ENCODE results near the gene GPD1L.

Gene GPD1L

DNA sequence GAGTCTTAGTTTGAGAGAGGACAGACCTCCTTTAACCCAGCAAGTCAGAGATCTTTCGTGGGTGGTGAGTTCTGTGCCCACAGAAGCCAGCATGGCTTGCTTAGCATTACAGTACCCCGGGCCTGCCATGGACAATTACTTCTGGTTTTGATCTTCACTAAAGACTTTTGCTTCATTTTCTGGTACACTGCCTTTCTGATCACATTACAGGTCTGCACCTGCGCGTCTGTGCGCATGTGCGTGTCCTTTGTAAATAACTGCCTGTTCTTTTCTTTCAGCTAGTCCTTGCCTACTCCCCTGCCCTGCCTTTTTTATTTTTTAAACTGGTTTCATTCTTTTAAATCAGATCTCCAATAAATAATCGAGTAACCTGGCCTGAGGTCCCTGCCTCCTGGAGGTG, 74.9 kb downstream of the GPD1L start:
- TF ChIP-seq, protein P1, sequence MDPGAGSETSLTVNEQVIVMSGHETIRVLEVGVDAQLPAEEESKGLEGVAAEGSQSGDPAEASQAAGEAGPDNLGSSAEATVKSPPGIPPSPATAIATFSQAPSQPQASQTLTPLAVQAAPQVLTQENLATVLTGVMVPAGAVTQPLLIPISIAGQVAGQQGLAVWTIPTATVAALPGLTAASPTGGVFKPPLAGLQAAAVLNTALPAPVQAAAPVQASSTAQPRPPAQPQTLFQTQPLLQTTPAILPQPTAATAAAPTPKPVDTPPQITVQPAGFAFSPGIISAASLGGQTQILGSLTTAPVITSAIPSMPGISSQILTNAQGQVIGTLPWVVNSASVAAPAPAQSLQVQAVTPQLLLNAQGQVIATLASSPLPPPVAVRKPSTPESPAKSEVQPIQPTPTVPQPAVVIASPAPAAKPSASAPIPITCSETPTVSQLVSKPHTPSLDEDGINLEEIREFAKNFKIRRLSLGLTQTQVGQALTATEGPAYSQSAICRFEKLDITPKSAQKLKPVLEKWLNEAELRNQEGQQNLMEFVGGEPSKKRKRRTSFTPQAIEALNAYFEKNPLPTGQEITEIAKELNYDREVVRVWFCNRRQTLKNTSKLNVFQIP (CRISPR knock-in tag; IDR thresholded peaks at IDR 0.05; ENCODE audit: borderline replicate concordance, low read depth) = no peak
- no peak for TF ChIP-seq CSDC2 (CRISPR knock-in tag; IDR thresholded peaks at IDR 0.05)
- TF ChIP-seq OSR1 (CRISPR knock-in tag; IDR thresholded peaks at IDR 0.05) = no peak
- no peak for TF ChIP-seq GLIS3 (CRISPR knock-in tag; IDR thresholded peaks at IDR 0.05)
- no peak for TF ChIP-seq ZNF70 (CRISPR knock-in tag; IDR thresholded peaks at IDR 0.05)
- TF ChIP-seq BACH2 (CRISPR knock-in tag; IDR thresholded peaks at IDR 0.05; ENCODE audit: borderline replicate concordance) = no peak
- no peak for TF ChIP-seq ZNF565 (CRISPR knock-in tag; conservative IDR thresholded peaks at IDR 0.05; ENCODE audit: low read depth)
- TF ChIP-seq ZNF8 (CRISPR knock-in tag; IDR thresholded peaks at IDR 0.05) = no peak
- TF ChIP-seq, protein P2, sequence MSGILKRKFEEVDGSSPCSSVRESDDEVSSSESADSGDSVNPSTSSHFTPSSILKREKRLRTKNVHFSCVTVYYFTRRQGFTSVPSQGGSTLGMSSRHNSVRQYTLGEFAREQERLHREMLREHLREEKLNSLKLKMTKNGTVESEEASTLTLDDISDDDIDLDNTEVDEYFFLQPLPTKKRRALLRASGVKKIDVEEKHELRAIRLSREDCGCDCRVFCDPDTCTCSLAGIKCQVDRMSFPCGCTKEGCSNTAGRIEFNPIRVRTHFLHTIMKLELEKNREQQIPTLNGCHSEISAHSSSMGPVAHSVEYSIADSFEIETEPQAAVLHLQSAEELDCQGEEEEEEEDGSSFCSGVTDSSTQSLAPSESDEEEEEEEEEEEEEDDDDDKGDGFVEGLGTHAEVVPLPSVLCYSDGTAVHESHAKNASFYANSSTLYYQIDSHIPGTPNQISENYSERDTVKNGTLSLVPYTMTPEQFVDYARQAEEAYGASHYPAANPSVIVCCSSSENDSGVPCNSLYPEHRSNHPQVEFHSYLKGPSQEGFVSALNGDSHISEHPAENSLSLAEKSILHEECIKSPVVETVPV (CRISPR knock-in tag; IDR thresholded peaks at IDR 0.05) = no peak
- TF ChIP-seq PPARA (CRISPR knock-in tag; IDR thresholded peaks at IDR 0.05; ENCODE audit: borderline replicate concordance) = no peak
- no peak for TF ChIP-seq TOX (CRISPR knock-in tag; IDR thresholded peaks at IDR 0.05; ENCODE audit: borderline replicate concordance)
- TF ChIP-seq, protein P3, sequence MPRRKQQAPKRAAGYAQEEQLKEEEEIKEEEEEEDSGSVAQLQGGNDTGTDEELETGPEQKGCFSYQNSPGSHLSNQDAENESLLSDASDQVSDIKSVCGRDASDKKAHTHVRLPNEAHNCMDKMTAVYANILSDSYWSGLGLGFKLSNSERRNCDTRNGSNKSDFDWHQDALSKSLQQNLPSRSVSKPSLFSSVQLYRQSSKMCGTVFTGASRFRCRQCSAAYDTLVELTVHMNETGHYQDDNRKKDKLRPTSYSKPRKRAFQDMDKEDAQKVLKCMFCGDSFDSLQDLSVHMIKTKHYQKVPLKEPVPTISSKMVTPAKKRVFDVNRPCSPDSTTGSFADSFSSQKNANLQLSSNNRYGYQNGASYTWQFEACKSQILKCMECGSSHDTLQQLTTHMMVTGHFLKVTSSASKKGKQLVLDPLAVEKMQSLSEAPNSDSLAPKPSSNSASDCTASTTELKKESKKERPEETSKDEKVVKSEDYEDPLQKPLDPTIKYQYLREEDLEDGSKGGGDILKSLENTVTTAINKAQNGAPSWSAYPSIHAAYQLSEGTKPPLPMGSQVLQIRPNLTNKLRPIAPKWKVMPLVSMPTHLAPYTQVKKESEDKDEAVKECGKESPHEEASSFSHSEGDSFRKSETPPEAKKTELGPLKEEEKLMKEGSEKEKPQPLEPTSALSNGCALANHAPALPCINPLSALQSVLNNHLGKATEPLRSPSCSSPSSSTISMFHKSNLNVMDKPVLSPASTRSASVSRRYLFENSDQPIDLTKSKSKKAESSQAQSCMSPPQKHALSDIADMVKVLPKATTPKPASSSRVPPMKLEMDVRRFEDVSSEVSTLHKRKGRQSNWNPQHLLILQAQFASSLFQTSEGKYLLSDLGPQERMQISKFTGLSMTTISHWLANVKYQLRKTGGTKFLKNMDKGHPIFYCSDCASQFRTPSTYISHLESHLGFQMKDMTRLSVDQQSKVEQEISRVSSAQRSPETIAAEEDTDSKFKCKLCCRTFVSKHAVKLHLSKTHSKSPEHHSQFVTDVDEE (CRISPR knock-in tag; IDR thresholded peaks at IDR 0.05) = no peak
- TF ChIP-seq, protein P4, sequence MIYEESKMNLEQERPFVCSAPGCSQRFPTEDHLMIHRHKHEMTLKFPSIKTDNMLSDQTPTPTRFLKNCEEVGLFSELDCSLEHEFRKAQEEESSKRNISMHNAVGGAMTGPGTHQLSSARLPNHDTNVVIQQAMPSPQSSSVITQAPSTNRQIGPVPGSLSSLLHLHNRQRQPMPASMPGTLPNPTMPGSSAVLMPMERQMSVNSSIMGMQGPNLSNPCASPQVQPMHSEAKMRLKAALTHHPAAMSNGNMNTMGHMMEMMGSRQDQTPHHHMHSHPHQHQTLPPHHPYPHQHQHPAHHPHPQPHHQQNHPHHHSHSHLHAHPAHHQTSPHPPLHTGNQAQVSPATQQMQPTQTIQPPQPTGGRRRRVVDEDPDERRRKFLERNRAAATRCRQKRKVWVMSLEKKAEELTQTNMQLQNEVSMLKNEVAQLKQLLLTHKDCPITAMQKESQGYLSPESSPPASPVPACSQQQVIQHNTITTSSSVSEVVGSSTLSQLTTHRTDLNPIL (CRISPR knock-in tag; IDR thresholded peaks at IDR 0.05; ENCODE audit: low read depth) = no peak
- TF ChIP-seq RARB (CRISPR knock-in tag; IDR thresholded peaks at IDR 0.05) = no peak
- ATAC-seq = no peak

DNA sequence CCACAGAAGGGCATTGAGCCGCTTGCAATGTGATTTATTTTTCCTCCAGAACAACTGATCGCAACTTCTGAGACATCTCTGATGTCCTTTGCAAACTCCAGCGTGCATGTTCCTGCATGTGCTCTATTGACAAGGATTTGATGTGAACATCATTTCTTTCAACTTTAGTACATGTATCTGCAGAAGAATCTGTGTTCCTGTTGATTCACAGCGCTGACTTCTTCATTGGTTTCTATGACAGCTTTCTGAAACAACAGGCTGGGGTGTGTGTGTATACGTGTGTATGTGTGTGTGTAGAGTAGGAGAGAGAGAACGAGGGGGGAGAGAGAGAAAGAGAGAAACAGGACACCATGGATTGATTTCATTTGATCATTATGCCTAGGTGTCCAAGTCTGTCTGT, 75.4 kb downstream of the GPD1L start:
- TF ChIP-seq ZC3H10 (CRISPR knock-in tag; IDR thresholded peaks at IDR 0.05) = no peak
- TF ChIP-seq TOX (CRISPR knock-in tag; IDR thresholded peaks at IDR 0.05; ENCODE audit: borderline replicate concordance) = no peak
- TF ChIP-seq, protein P3 (CRISPR knock-in tag; IDR thresholded peaks at IDR 0.05) = no peak
- TF ChIP-seq PPARA (CRISPR knock-in tag; IDR thresholded peaks at IDR 0.05; ENCODE audit: borderline replicate concordance) = no peak
- no peak for TF ChIP-seq ZNF70 (CRISPR knock-in tag; IDR thresholded peaks at IDR 0.05)
- TF ChIP-seq, protein P4 (CRISPR knock-in tag; IDR thresholded peaks at IDR 0.05; ENCODE audit: low read depth) = no peak
- TF ChIP-seq, protein P1 (CRISPR knock-in tag; IDR thresholded peaks at IDR 0.05; ENCODE audit: borderline replicate concordance, low read depth) = no peak
- no peak for TF ChIP-seq GLIS3 (CRISPR knock-in tag; IDR thresholded peaks at IDR 0.05)
- TF ChIP-seq ZFP3 (CRISPR knock-in tag; IDR thresholded peaks at IDR 0.05) = no peak
- TF ChIP-seq CSDC2 (CRISPR knock-in tag; IDR thresholded peaks at IDR 0.05) = no peak
- no peak for TF ChIP-seq TCF4 (CRISPR knock-in tag; IDR thresholded peaks at IDR 0.05; ENCODE audit: borderline replicate concordance)
- no peak for TF ChIP-seq OSR1 (CRISPR knock-in tag; IDR thresholded peaks at IDR 0.05)
- TF ChIP-seq ARNTL (CRISPR knock-in tag; IDR thresholded peaks at IDR 0.05; ENCODE audit: borderline replicate concordance, low read depth) = no peak
- TF ChIP-seq, protein P2 (CRISPR knock-in tag; IDR thresholded peaks at IDR 0.05) = no peak
- TF ChIP-seq ESRRG (CRISPR knock-in tag; IDR thresholded peaks at IDR 0.05) = no peak
- TF ChIP-seq, protein P5, sequence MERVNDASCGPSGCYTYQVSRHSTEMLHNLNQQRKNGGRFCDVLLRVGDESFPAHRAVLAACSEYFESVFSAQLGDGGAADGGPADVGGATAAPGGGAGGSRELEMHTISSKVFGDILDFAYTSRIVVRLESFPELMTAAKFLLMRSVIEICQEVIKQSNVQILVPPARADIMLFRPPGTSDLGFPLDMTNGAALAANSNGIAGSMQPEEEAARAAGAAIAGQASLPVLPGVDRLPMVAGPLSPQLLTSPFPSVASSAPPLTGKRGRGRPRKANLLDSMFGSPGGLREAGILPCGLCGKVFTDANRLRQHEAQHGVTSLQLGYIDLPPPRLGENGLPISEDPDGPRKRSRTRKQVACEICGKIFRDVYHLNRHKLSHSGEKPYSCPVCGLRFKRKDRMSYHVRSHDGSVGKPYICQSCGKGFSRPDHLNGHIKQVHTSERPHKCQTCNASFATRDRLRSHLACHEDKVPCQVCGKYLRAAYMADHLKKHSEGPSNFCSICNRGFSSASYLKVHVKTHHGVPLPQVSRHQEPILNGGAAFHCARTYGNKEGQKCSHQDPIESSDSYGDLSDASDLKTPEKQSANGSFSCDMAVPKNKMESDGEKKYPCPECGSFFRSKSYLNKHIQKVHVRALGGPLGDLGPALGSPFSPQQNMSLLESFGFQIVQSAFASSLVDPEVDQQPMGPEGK (CRISPR knock-in tag; IDR thresholded peaks at IDR 0.05; ENCODE audit: borderline replicate concordance) = no peak
- TF ChIP-seq RARB (CRISPR knock-in tag; IDR thresholded peaks at IDR 0.05) = no peak
- no peak for TF ChIP-seq BACH2 (CRISPR knock-in tag; IDR thresholded peaks at IDR 0.05; ENCODE audit: borderline replicate concordance)
- no peak for TF ChIP-seq SNAI2 (CRISPR knock-in tag; IDR thresholded peaks at IDR 0.05)
- ATAC-seq = no peak

Data from SK-N-SH treated with all-trans-retinoic acid at 6 μM for 48 hours (cell line).